Right lobe of liver (tissue), 6 donors: ENCODE results near the gene CSH1. TPM values are rescaled to one million over a fixed set of nuclear protein-coding genes. Genes with fewer than 3 reads are reported as not detected.
A peak's percentile ranks its signal among the peaks of the same experiment; 100 is the strongest.
"Not testable (repeated sequence)": the region's sequence is repeated elsewhere in the genome, so short reads cannot be mapped to it uniquely, and the experiment has no call there.

Experiments used
- ATAC-seq, 4 donors: fragments of 200-7000 bp; cut with Tn5 transposase; one replicate each; pipeline ENCODE4 v1.9.1; 2020; ENCODE audit warnings: mild to moderate bottlenecking in 4 of 4, moderate library complexity in 4 of 4
- DNase-seq, 3 donors: peaks; one replicate each; pipeline ENCODE4 v3.0.0-alpha.2; 2020
- H3K27ac ChIP-seq, 3 donors: fragments of 200-600 bp; one replicate each; pipeline ENCODE4 v1.8.0; 2022
- H3K27me3 ChIP-seq, 2 donors: fragments of 200-600 bp; one replicate each; pipeline ENCODE4 v1.8.0; 2022
- H3K36me3 ChIP-seq, 4 donors: fragments of 200-600 bp; sonication (generic) in 1 of 4; one replicate each; pipeline versions ENCODE4 v1.5.1 to v1.8.0; 2017 to 2022; ENCODE audit warnings: control low read depth in 1 of 4
- H3K4me1 ChIP-seq, 4 donors: fragments of 200-600 bp; sonication (generic) in 1 of 4; one replicate each; pipeline versions ENCODE4 v1.5.1 to v1.8.0; 2017 to 2022; ENCODE audit warnings: control low read depth in 1 of 4
- H3K4me3 ChIP-seq, 3 donors: fragments of 200-600 bp; one replicate each; pipeline ENCODE4 v1.8.0; 2022
- H3K9me3 ChIP-seq, 4 donors: fragments of 200-600 bp; sonication (generic) in 1 of 4; one replicate each; pipeline versions ENCODE4 v1.5.1 to v1.8.0; 2017 to 2022; ENCODE audit warnings: control low read depth in 1 of 4
- CTCF ChIP-seq, 4 donors: fragments of 200-600 bp in 3 of 4; fragments of 450-650 bp in 1 of 4; IDR thresholded peaks; one replicate each; pipeline versions ENCODE4 v1.5.1 to v1.8.0; 2016 to 2022; ENCODE audit warnings: antibody characterized with exemption in 4 of 4, mild to moderate bottlenecking in 2 of 4
- POLR2A ChIP-seq: fragments of 450-650 bp; IDR thresholded peaks from one replicate; pipeline ENCODE4 v1.6.1; 2017; ENCODE audit warnings: antibody characterized with exemption, mild to moderate bottlenecking
- WGBS: methylation state at CpG from one replicate; pipeline ENCODE4 v1.1.6; 2018; ENCODE audit warnings: low coverage, low lambda C conversion rate; ENCODE audit not compliant: insufficient coverage; ENCODE audit errors: missing lambda C conversion rate; 5-methylcytosine and 5-hydroxymethylcytosine counted together
- intact Hi-C, 2 donors: fragments of 100-400 bp; cut with DNase I; formaldehyde crosslinking; loops; one replicate each; pipeline versions ENCODE4 v1.11.2 to v1.14.1; 2022
- total RNA-seq, 6 experiments: library from RNA; depleted of rRNA in 2 of 6; stranded (reverse); fragments of >200 nt in 2 of 6; fragmentation: NEBNext Ultra II Directional in 3 of 6; extraction: Animal tissue kit (Norgen Biotek cat#: 25700) in 3 of 6; gene quantifications; one replicate each; pipeline versions ENCODE4 v1.1.0 to v1.2.4, GENCODE V29; 2016 to 2023
- donor health status: DM: no; HTN: yes; CAD: no.
- donor health status: DM: no; HTN: no; CAD: no.
- donor health status: DM: no; HTN: no; CAD: no.
- donor health status: DM: no; HTN: yes; CAD: no.
- donor health status: DM: no; HTN: yes; CAD: no.

Gene CSH1
- total RNA-seq, 6 experiments from 2014 or later, result not detected

- peak in 1 of 3 donors; percentile 17 for DNase-seq
- H3K4me1 ChIP-seq, ATAC-seq, H3K9me3 ChIP-seq, H3K27me3 ChIP-seq, intact Hi-C loops, H3K36me3 ChIP-seq, H3K27ac ChIP-seq, H3K4me3 ChIP-seq: not testable (repeated sequence)
- 20% methylated on average over 1 of the region's 3 CpGs for WGBS
These were observed 2.4 kb downstream of the CSH1 start for GRCh38 chr17:63894021-63894420.

GRCh38 chr17:63892316-63893037, 3.9 kb downstream of the CSH1 start:
- H3K9me3 ChIP-seq, H3K36me3 ChIP-seq, H3K27me3 ChIP-seq, H3K27ac ChIP-seq, H3K4me3 ChIP-seq, intact Hi-C loops, H3K4me1 ChIP-seq, ATAC-seq: not testable (repeated sequence)
- WGBS, result 71% methylated on average over 10 of the region's 11 CpGs
- peak in 1 of 3 donors; percentile 16 for DNase-seq

- H3K4me3 ChIP-seq, H3K9me3 ChIP-seq, H3K27me3 ChIP-seq, intact Hi-C loops, H3K27ac ChIP-seq, H3K36me3 ChIP-seq, H3K4me1 ChIP-seq: not testable (repeated sequence)
- ATAC-seq (peak; percentile 68 to 81 (median 75)), DNase-seq (peak in 2 of 3 donors; percentile 23 to 30)
- TF ChIP-seq CTCF (IDR thresholded peaks at IDR 0.05), result peak; percentile 27 to 46 (median 34)
- 16% methylated on average over 11 of the region's 13 CpGs for WGBS
These were observed 7.1 kb downstream of the CSH1 start for GRCh38 chr17:63889026-63889848.

GRCh38 chr17:63885119-63885518, 11.3 kb downstream of the CSH1 start:
- H3K4me3 ChIP-seq, H3K9me3 ChIP-seq, H3K27me3 ChIP-seq, H3K36me3 ChIP-seq, ATAC-seq, intact Hi-C loops, H3K4me1 ChIP-seq, H3K27ac ChIP-seq: not testable (repeated sequence)
- peak in 1 of 3 donors; percentile 10 for DNase-seq
- 81% methylated on average over 7 of the region's 11 CpGs for WGBS

- intact Hi-C loops, H3K4me1 ChIP-seq, H3K4me3 ChIP-seq, H3K36me3 ChIP-seq, H3K9me3 ChIP-seq, H3K27me3 ChIP-seq, H3K27ac ChIP-seq, ATAC-seq: not testable (repeated sequence)
- peak in 1 of 3 donors; percentile 3 for DNase-seq
- 69% methylated on average over 7 of the region's 9 CpGs for WGBS
These were observed 13.7 kb downstream of the CSH1 start for GRCh38 chr17:63882626-63883126.

GRCh38 chr17:63881935-63882601, 14.3 kb downstream of the CSH1 start, which contains the start of gene GH2:
TSS of gene GH2 (minus strand) at chr17:63881944. CDS start at chr17:63881801, 143 bp downstream.
- Histone ChIP-seq H3K27ac (no peak within 1 kb of the TSS), H3K9me3 (no peaks in the 10 kb centered on the region), H3K36me3 (no peaks in the 10 kb centered on the region), H3K27me3 (no peaks in the 10 kb centered on the region), H3K4me1 (no peaks in the 10 kb centered on the region), H3K4me3 (no peak within 1 kb of the TSS)
- ATAC-seq, result peak; percentile 79 to 87 (median 85)
- TF ChIP-seq POLR2A (no peak), CTCF (IDR thresholded peaks at IDR 0.05) (peak; percentile 41 to 53 (median 48))
- DNase-seq, result peak in 1 of 3 donors; percentile 57
- intact Hi-C loops, result no loop called here
- 27% methylated on average over 7 of the region's 15 CpGs for WGBS
